Activated CD4-positive, alpha-beta T cell treated with anti-CD3 and anti-CD28 coated beads for 48 hours (primary cell): ENCODE measurements around the gene HCRTR1.

Source experiments
- DNase-seq: peaks from one replicate; pipeline ENCODE4 v3.0.0-alpha.2; 2020

HCRTR1 gene

GRCh38 chr1:31600641-31601040, 16.8 kb upstream of the HCRTR1 start:
- no peak for DNase-seq

DNA sequence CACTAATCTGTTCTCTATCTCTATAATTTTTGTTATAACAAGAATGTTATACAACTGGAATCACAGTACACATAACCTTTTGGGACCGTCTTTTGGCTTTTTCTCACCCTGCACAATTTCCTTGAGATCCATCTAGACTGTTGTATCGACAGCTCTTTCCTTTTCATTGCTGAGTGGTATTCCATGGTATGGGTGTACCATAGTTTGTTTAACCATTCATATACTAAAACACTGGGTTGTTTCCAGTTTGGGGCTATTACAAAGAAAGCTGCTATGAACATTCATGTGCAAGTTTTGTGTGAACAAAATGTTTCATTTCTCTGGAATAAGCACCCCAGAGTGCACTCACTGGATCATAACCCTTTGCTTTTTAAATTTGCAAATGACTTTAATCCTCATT, 15.4 kb upstream of the HCRTR1 start:
- no peak for DNase-seq

GRCh38 chr1:31605908-31606427, 11.5 kb upstream of the HCRTR1 start:
- peak; percentile 59 for DNase-seq

DNA sequence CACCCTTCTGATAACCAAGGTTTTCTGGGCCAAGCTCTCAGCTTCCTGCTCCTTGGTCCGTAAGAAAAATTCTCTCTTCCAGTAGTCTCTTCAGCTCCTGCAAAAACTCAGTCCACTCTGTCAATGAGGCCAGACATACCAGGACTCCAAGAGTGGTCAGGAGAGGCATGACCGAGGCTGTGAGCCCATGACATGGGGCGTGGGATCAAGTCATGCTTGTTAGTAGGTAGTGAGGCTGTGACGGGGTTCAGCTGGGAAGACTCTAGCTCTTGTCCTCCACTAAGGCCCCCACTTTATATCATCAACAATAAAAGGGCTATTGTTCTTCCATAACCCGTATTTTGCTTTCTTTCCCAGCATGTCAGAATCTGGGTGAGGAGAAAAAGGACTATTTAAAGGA, 10.1 kb upstream of the HCRTR1 start:
- no peak for DNase-seq

GRCh38 chr1:31609514-31610118, 7.9 kb upstream of the HCRTR1 start:
- DNase-seq: no peak

GRCh38 chr1:31614414-31615005, 3.0 kb upstream of the HCRTR1 start:
- no peak for DNase-seq

- no peak for DNase-seq
These were observed 2.1 kb upstream of the HCRTR1 start for GRCh38 chr1:31615414-31615813.

GRCh38 chr1:31615939-31616338, 1.6 kb upstream of the HCRTR1 start:
- DNase-seq: no peak

DNA sequence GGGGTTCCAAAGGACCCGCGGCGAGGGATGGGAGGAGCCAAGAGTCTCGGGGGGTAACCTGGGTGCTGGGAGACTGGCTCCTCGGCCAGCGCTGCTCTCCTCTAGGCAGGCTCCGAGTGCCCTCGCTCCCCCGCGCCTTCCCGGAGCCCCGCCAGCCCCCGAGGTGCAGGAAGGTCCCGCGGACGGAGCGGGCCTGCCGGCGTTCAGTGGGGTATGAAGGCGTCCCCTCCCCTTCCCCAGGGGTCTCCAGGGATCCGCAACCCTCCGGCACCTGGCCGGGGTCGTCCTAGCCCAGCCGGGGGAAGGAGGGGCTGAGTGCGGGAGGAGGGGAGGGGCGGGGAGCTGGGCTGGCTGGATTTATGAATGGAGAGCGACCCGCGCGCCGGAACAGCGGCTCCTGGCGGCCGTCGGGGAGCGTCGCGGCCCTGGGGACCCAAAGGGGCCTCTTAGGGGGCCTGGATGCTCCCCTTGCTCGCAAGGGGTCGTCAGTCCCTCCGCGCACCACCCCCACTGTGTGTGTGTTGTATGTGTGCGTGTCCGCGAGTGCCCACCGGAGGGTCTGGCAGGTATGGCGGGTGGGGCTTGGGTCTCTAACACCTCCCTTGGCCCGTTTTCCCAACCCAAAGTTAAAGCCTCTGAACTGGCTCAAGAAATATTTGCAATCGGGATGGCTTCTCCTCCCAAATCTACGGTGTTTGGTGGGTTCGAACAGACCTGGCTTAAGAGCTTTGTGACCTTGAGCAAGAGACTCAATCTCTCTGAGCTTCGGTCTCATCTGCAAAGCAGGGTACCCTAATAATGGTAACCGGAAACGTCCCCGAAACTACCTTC, 642 bp downstream of the HCRTR1 start:
- DNase-seq: peak; percentile 64

DNA sequence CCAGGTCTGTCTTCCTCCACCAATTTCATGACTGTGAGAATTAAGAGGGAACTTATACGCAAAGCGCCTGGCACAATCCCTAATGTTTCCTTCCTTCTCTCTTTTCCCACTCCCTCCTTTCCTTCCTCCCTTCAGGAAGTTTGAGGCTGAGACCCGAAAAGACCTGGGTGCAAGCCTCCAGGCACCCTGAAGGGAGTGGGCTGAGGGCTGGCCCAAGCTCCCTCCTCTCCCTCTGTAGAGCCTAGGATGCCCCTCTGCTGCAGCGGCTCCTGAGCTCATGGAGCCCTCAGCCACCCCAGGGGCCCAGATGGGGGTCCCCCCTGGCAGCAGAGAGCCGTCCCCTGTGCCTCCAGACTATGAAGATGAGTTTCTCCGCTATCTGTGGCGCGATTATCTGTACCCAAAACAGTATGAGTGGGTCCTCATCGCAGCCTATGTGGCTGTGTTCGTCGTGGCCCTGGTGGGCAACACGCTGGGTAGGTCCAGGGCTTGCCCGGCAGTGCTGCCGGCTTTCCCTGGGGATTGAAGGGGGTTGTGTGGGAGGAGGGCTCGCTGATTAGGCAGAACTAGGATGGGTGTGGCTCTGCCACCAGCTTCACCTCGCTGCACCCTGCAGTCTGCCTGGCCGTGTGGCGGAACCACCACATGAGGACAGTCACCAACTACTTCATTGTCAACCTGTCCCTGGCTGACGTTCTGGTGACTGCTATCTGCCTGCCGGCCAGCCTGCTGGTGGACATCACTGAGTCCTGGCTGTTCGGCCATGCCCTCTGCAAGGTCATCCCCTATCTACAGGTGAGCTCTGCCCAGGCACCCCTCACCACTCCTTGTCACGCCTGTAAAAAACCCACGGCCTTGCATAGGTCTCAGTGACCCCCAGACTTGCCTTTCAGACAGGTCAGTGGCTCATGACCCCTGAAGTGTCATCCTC, 1.7 kb downstream of the HCRTR1 start:
- DNase-seq: no peak

DNA sequence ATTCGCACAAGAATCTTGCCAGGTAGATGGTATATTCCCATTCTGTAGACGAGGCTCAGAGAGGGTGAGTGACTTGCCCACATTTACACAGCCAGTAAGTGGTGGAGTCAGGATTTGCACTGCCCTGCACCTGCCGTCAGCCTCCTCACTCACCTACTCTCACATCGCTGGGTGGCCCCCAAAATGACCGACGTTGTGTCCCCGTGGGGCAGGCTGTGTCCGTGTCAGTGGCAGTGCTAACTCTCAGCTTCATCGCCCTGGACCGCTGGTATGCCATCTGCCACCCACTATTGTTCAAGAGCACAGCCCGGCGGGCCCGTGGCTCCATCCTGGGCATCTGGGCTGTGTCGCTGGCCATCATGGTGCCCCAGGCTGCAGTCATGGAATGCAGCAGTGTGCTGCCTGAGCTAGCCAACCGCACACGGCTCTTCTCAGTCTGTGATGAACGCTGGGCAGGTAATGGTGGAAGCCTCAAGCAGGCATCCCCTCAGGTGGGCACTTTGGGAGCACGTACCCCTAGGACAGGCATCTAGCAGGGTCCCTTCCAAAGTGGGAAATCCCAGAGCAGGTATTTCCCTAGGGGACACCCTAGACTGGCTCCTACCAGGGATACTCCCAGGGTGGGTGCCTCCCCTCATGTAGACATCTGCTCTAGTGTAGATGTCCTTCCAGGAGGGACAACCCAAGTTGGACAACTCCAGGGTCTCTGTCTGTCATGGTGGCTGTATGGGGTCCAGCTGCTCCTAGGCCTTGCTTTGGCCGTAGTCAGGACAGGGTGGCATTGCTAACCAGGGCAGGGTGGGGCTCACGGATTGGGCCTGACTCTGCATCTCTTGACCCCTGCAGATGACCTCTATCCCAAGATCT, 3.4 kb downstream of the HCRTR1 start:
- DNase-seq: no peak

DNA sequence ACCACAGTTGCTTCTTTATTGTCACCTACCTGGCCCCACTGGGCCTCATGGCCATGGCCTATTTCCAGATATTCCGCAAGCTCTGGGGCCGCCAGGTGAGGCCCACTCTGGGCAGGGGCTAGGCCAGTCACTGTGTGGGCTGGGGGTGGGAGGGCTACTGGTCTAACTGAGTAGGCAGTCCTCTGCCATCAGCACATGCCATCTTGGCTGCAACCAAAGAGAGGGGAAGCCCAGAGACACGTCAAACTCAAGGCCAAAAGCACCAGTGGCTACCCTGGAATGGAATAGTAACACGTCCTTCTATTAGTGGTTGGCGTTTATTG, 4.0 kb downstream of the HCRTR1 start:
- DNase-seq: no peak

DNA sequence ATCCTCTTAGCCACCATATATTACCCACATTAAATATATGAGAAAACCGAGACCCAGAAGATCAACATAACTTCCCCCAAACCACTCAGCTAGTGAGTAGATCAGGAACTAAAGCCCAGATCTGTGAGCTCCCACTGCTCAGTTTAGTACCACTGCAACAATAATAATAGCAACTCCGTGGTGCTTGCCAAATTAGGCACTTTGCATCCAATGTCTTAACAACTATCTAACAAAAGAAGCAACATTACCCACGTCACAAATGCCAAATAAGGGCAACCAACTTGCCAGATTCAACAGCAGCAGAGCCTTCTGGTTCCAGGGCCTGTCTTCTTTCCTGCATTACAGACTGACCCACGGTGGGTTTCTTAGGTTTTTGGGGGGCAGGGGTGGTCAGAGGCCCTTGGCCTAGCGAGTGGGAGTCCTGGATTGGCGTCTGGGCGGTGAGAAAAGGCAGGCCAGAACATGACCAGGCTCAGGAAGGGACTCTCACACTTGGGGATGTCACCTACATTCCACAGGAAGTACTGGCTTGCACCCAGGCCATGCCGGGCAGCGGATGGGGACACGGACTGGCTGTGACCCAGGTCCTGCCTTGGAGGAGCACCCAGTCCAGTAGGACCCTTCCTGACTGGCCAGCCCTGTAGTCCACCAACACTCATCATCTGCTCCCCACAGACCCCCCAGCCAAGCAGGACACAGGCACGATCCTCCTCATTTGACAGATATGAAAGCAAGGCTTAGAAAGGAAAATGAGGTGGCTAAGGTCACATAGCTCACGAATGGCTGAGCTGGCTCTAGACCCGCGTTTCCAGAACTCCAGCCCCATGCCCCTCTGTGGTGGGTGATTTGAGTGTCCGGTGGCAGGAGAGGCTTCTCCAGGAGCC, 4.6 kb downstream of the HCRTR1 start:
- no peak for DNase-seq

GRCh38 chr1:31623365-31623764, 5.9 kb downstream of the HCRTR1 start:
- DNase-seq: no peak

DNA sequence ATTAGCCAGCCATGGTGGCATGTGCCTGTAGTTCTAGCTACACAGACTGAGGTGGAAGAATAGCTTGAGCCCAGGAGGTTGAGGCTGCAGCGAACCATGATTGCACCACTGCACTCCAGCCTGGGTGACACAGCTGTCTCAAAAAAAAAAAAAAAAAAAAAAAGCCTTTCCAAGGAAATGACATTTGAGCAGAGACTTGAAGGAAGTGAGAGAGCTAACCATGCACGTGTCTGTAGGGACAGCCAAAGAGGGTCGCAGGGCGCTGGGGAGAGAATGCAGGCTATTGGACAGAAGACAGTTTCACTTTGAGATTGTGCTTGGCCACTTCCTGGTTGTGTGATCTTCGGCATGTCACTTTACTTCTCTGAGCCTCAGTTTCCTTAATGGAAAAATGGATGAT, 6.8 kb downstream of the HCRTR1 start:
- DNase-seq: no peak

DNA sequence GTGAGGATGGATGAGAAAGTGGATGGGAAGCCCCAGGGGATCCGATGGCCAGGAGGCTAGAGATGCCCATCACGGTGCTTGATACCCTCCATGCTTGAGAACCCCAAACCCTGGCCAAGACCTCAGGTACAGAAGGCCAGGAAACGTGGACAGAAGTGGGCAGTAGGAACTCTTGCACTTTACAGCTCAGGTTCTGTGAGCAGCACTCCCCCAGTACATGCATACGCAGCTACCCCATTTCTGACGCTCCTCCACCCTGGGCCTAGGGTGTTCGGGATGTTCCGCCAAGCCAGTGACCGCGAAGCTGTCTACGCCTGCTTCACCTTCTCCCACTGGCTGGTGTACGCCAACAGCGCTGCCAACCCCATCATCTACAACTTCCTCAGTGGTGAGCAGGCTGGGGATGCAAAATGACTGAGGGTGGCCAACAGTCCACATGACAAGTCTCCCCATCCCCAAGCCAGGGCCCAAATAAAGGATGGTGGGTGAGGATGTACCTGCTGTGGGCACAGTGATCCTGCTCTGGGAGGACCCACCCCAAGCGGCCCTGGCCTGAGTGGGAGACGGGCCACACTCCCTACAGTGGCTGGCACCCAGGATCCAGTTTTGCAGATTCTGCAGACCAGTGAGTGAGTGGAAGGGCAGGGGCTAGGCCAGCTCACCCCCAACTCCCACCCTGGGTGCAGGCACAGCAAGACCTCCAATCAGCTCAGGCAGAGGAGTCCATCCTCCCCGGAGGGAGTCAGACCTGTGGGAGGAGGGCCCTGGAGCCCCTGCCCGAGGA, 7.4 kb downstream of the HCRTR1 start:
- no peak for DNase-seq

DNA sequence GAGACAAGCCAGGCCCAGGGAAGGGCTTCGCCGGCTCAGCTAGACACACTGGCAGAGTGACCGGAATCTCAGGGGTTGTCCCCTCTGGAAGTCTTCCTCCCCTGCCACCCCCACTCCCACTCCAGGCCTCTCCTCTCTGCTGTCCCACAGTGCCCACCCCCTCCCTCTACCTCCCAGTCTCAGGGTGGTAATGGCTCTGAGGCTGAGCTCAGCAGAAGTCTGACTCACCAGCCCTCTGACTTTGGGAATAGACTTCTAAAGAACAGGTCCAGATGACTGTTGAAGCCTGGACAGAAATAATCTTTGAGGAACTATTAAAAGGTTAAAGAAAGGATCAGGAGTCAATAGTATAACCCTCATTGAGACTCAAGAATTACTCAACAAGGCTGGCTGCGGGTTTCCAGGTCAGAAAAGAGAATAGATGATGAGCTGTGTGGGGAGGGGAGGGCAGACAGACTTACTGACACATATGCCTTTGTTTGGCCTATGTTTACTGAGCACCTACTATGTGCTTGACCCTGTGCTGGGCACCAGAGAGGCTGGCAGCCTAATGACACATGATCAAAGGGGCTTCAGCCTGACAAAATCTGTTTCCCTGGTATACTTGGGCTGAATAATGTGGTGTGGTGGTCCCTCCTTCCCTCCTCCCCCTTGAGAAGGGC, 8.2 kb downstream of the HCRTR1 start:
- DNase-seq: no peak

- no peak for DNase-seq
These were observed 9.0 kb downstream of the HCRTR1 start for GRCh38 chr1:31626223-31627207.
